Ovary (tissue), 3 donors: Measurements from ENCODE around the gene ADCY1.

Experiments used
- EP300 ChIP-seq: sonication (generic); formaldehyde crosslinking; IDR thresholded peaks from one replicate; pipeline ENCODE4 v1.6.1; 2017; ENCODE audit warnings: antibody characterized with exemption
- POLR2A ChIP-seq: fragments of 450-650 bp; IDR thresholded peaks from one replicate; pipeline ENCODE4 v1.6.1; 2017; ENCODE audit warnings: antibody characterized with exemption, mild to moderate bottlenecking, moderate library complexity
- TF ChIP-seq, protein P1 (sequence below), 3 donors: fragments of 450-650 bp in 2 of 3; fragments of 200-600 bp in 1 of 3; IDR thresholded peaks; one replicate each; pipeline versions ENCODE4 v1.5.1 to v1.8.0; 2016 to 2022; ENCODE audit warnings: antibody characterized with exemption in 3 of 3, mild to moderate bottlenecking in 1 of 3
- donor health status: DM: no; HTN: no; CAD: no.

GRCh38 chr7:45665172-45665571 is 91.0 kb downstream of the ADCY1 start:
- TF ChIP-seq, protein P1, sequence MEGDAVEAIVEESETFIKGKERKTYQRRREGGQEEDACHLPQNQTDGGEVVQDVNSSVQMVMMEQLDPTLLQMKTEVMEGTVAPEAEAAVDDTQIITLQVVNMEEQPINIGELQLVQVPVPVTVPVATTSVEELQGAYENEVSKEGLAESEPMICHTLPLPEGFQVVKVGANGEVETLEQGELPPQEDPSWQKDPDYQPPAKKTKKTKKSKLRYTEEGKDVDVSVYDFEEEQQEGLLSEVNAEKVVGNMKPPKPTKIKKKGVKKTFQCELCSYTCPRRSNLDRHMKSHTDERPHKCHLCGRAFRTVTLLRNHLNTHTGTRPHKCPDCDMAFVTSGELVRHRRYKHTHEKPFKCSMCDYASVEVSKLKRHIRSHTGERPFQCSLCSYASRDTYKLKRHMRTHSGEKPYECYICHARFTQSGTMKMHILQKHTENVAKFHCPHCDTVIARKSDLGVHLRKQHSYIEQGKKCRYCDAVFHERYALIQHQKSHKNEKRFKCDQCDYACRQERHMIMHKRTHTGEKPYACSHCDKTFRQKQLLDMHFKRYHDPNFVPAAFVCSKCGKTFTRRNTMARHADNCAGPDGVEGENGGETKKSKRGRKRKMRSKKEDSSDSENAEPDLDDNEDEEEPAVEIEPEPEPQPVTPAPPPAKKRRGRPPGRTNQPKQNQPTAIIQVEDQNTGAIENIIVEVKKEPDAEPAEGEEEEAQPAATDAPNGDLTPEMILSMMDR (IDR thresholded peaks at IDR 0.05), result no peak
- TF ChIP-seq POLR2A (no peak), EP300 (no peak)
